Measurements from ENCODE around the gene EIF3A.

The EIF3A gene

GRCh38 chr10:119042169-119042568 is 38.4 kb downstream of the EIF3A start:
- no peak for DNase-seq

- DNase-seq, result no peak
These were observed 39.3 kb downstream of the EIF3A start for GRCh38 chr10:119041326-119041725.

GRCh38 chr10:119039161-119039560 is 41.5 kb downstream of the EIF3A start:
- DNase-seq, result no peak

GRCh38 chr10:119031496-119032059 is 49.0 kb downstream of the EIF3A start:
- no peak for DNase-seq

- DNase-seq, result peak; percentile 45 to 66
These were observed 50.0 kb downstream of the EIF3A start for GRCh38 chr10:119030421-119031250.

- peak; percentile 20 to 45 for DNase-seq
These were observed 50.8 kb downstream of the EIF3A start, which contains the start of gene NANOS1 for GRCh38 chr10:119029613-119030420. TSS of gene NANOS1 (plus strand) at chr10:119029714. CDS start at chr10:119029802, 88 bp downstream.

GRCh38 chr10:119028900-119029612 is 51.6 kb downstream of the EIF3A start:
- DNase-seq, result peak; percentile 77 to 83

- DNase-seq, result peak in 1 of 2 donors; percentile 16
These were observed 52.1 kb downstream of the EIF3A start for GRCh38 chr10:119028445-119028899.

GRCh38 chr10:119026301-119027110 is 54.1 kb downstream of the EIF3A start:
- peak in 1 of 2 donors; percentile 15 for DNase-seq

- peak in 1 of 2 donors; percentile 9 for DNase-seq
These were observed 54.8 kb downstream of the EIF3A start for GRCh38 chr10:119025776-119026175.

- peak in 1 of 2 donors; percentile 14 for DNase-seq
These were observed 55.3 kb downstream of the EIF3A start for GRCh38 chr10:119025336-119025735.

GRCh38 chr10:119024882-119025281 is 55.7 kb downstream of the EIF3A start:
- no peak for DNase-seq

GRCh38 chr10:119023553-119023868 is 57.1 kb downstream of the EIF3A start:
- DNase-seq, result no peak

GRCh38 chr10:119022846-119023552 is 57.6 kb downstream of the EIF3A start:
- no peak for DNase-seq

GRCh38 chr10:119020627-119020946 is 60.0 kb downstream of the EIF3A start:
- peak; percentile 20 to 37 for DNase-seq

- DNase-seq, result no peak
These were observed 73.4 kb downstream of the EIF3A start for GRCh38 chr10:119007211-119007574.

GRCh38 chr10:119006451-119007210 is 74.0 kb downstream of the EIF3A start:
- DNase-seq, result no peak

- DNase-seq, result no peak
These were observed 75.1 kb downstream of the EIF3A start for GRCh38 chr10:119005362-119006043.

GRCh38 chr10:119003572-119004289 is 76.9 kb downstream of the EIF3A start:
- no peak for DNase-seq

Data from stimulated activated CD4-positive, alpha-beta T cell treated with anti-CD3 and anti-CD28 coated beads, Interleukin-2, amount 100 ng/mL, for 24 hours (primary cell).